Endodermal cell (in vitro differentiated cells): ENCODE measurements around the gene PTPRE. TPM values are rescaled to one million over a fixed set of nuclear protein-coding genes. Genes with fewer than 3 reads are reported as not detected.

Experiments
- DNase-seq: peaks from one replicate; pipeline ENCODE4 v3.0.0-alpha.2; 2017
- H3K27ac ChIP-seq: 2 replicates; pipeline ENCODE4 v1.5.1; 2013; ENCODE audit warnings: mild to moderate bottlenecking, low read depth, low read length, moderate library complexity
- H3K27me3 ChIP-seq: 2 replicates; pipeline ENCODE4 v1.6.1; 2013; ENCODE audit warnings: mild to moderate bottlenecking, low read length, moderate library complexity; ENCODE audit not compliant: insufficient read depth, control insufficient read depth, poor library complexity, severe bottlenecking
- H3K36me3 ChIP-seq: 2 replicates; pipeline ENCODE4 v1.7.0; 2013; ENCODE audit warnings: mild to moderate bottlenecking, low read length, moderate library complexity; ENCODE audit not compliant: control insufficient read depth, insufficient read depth
- H3K4me1 ChIP-seq: one replicate; pipeline ENCODE4 v1.7.0; 2013; ENCODE audit warnings: low read length; ENCODE audit not compliant: control insufficient read depth, insufficient read depth
- H3K4me3 ChIP-seq: 2 replicates; pipeline ENCODE4 v1.5.1; 2013; ENCODE audit warnings: mild to moderate bottlenecking, low read length, moderate library complexity
- H3K9ac ChIP-seq: 2 replicates; pipeline ENCODE4 v1.6.1; 2013; ENCODE audit warnings: mild to moderate bottlenecking, low read length, moderate library complexity; ENCODE audit not compliant: poor library complexity, severe bottlenecking; ENCODE audit errors: extremely low read depth
- H3K9me3 ChIP-seq: 2 replicates; pipeline ENCODE4 v1.6.1; 2013; ENCODE audit warnings: mild to moderate bottlenecking, low read length, moderate library complexity; ENCODE audit not compliant: control insufficient read depth
- H3K27ac Mint-ChIP-seq: 2 replicates; pipeline ENCODE4 v1.8.0; 2020; ENCODE audit warnings: mixed read lengths
- H3K27me3 Mint-ChIP-seq: 2 replicates; pipeline ENCODE4 v1.8.0; 2021; ENCODE audit warnings: mild to moderate bottlenecking, mixed read lengths; ENCODE audit not compliant: insufficient read depth
- H3K36me3 Mint-ChIP-seq: 2 replicates; pipeline ENCODE4 v1.8.0; 2020; ENCODE audit warnings: low read depth, mixed read lengths
- H3K4me1 Mint-ChIP-seq: 2 replicates; pipeline ENCODE4 v1.8.0; 2020; ENCODE audit warnings: mixed read lengths
- H3K4me3 Mint-ChIP-seq: 2 replicates; pipeline ENCODE4 v1.8.0; 2020; ENCODE audit warnings: mild to moderate bottlenecking, moderate library complexity, mixed read lengths
- H3K9me3 Mint-ChIP-seq: 2 replicates; pipeline ENCODE4 v1.8.0; 2020; ENCODE audit warnings: mild to moderate bottlenecking, mixed read lengths
- CTCF ChIP-seq: fragments of 200-600 bp; sonication (generic); conservative IDR thresholded peaks from 2 replicates; pipeline ENCODE4 v1.5.0; 2021; ENCODE audit warnings: antibody characterized with exemption, mild to moderate bottlenecking
- WGBS, 2 experiments: methylation state at CpG; one replicate each; pipeline versions ENCODE4 v1.1.5 to v1.1.7; 2013; ENCODE audit warnings: missing lambda C conversion rate in 2 of 2, mixed read lengths in 1 of 2; ENCODE audit not compliant: insufficient coverage in 1 of 2, insufficient read length in 1 of 2; 5-methylcytosine and 5-hydroxymethylcytosine counted together
- total RNA-seq, 2 donors: library from RNA; stranded (reverse); fragmentation: NEBNext Ultra II Directional in 1 of 2; extraction: Animal tissue kit (Norgen Biotek cat#: 25700) in 1 of 2; gene quantifications; 2 replicates in 1 of 2; 3 replicates in 1 of 2; pipeline ENCODE4 v1.2.1, GENCODE V29; 2021

PTPRE gene
- total RNA-seq, 2 donors from 2014 or later = 0.75 to 3.0 TPM

GRCh38 chr10:127945948-127946711 lies 39.2 kb downstream of the PTPRE start:
- TF ChIP-seq CTCF = no peak
- no peaks in the 10 kb centered on the region for H3K9me3 Mint-ChIP-seq
- Histone ChIP-seq H3K27me3 (no peaks in the 10 kb centered on the region), H3K9me3 (no peaks in the 10 kb centered on the region), H3K4me3 (no peak overlapping the region), H3K27ac (no peak overlapping the region), H3K4me1 (no peaks in the 10 kb centered on the region), H3K9ac (no peak overlapping the region), H3K36me3 (no peaks in the 10 kb centered on the region)
- H3K4me3 Mint-ChIP-seq = no peak overlapping the region
- 95 to 98% methylated on average over 5 to 6 of the region's 6 CpGs for WGBS, 2 experiments
- no peak for DNase-seq
- no peak overlapping the region for H3K27ac Mint-ChIP-seq
- H3K36me3 Mint-ChIP-seq = no peaks in the 10 kb centered on the region
- peaks cover 3% of the 10 kb centered on the region for H3K27me3 Mint-ChIP-seq
- no peaks in the 10 kb centered on the region for H3K4me1 Mint-ChIP-seq

- Histone ChIP-seq H3K36me3 (no peaks in the 10 kb centered on the region), H3K27me3 (no peaks in the 10 kb centered on the region), H3K27ac (no peak overlapping the region), H3K4me3 (no peak overlapping the region), H3K9ac (no peak overlapping the region), H3K4me1 (no peaks in the 10 kb centered on the region), H3K9me3 (no peaks in the 10 kb centered on the region)
- WGBS, 2 experiments = no CpG with 5 or more reads among the region's 1 CpG
- H3K4me1 Mint-ChIP-seq = no peaks in the 10 kb centered on the region
- peaks cover 3% of the 10 kb centered on the region for H3K27me3 Mint-ChIP-seq
- TF ChIP-seq CTCF = no peak
- H3K27ac Mint-ChIP-seq = no peak overlapping the region
- H3K36me3 Mint-ChIP-seq = no peaks in the 10 kb centered on the region
- no peak for DNase-seq
- H3K9me3 Mint-ChIP-seq = no peaks in the 10 kb centered on the region
- no peak overlapping the region for H3K4me3 Mint-ChIP-seq
Observed at GRCh38 chr10:127947211-127947610, 40.3 kb downstream of the PTPRE start.

GRCh38 chr10:127948791-127949190 lies 41.9 kb downstream of the PTPRE start:
- H3K9me3 ChIP-seq = no peaks in the 10 kb centered on the region
- no peak for TF ChIP-seq CTCF
- H3K4me1 ChIP-seq = no peaks in the 10 kb centered on the region
- Mint-ChIP-seq H3K27me3 (no peaks in the 10 kb centered on the region), H3K4me3 (no peak overlapping the region), H3K9me3 (no peaks in the 10 kb centered on the region), H3K27ac (no peak overlapping the region), H3K4me1 (no peaks in the 10 kb centered on the region), H3K36me3 (no peaks in the 10 kb centered on the region)
- WGBS, 2 experiments = 78 to 92% methylated on average over 3 to 5 of the region's 5 CpGs
- H3K9ac ChIP-seq = no peak overlapping the region
- no peak for DNase-seq
- no peak overlapping the region for H3K4me3 ChIP-seq
- no peak overlapping the region for H3K27ac ChIP-seq
- no peaks in the 10 kb centered on the region for H3K36me3 ChIP-seq
- no peaks in the 10 kb centered on the region for H3K27me3 ChIP-seq
